CD4-positive, alpha-beta T cell treated with Interleukin-6 for 4 hours (primary cell): ENCODE data around the gene KCTD8.

Experiments
- DNase-seq: peaks from one replicate; pipeline ENCODE4 v3.0.0-alpha.2; 2020; ENCODE audit warnings: mixed read lengths

The KCTD8 gene

GRCh38 chr4:44448521-44449461 is at the start of gene KCTD8:
Gene KCTD8 (minus strand): TSS chr4:44448809.
- peak; percentile 33 for DNase-seq

- no peak for DNase-seq
Measured at GRCh38 chr4:44494810-44495701, 46.4 kb upstream of the KCTD8 start.

GRCh38 chr4:44493924-44494323 is 45.3 kb upstream of the KCTD8 start:
- no peak for DNase-seq

GRCh38 chr4:44487341-44487740 is 38.7 kb upstream of the KCTD8 start:
- no peak for DNase-seq

- DNase-seq, result no peak
Measured at GRCh38 chr4:44479731-44480130, 31.1 kb upstream of the KCTD8 start.

GRCh38 chr4:44462259-44462658 is 13.7 kb upstream of the KCTD8 start:
- no peak for DNase-seq

GRCh38 chr4:44447563-44448504 is 775 bp downstream of the KCTD8 start:
- DNase-seq, result no peak

GRCh38 chr4:44446801-44447562 is 1.6 kb downstream of the KCTD8 start:
- no peak for DNase-seq

GRCh38 chr4:44446191-44446590 is 2.4 kb downstream of the KCTD8 start:
- no peak for DNase-seq

- DNase-seq, result no peak
Measured at GRCh38 chr4:44438687-44439086, 9.9 kb downstream of the KCTD8 start.

- no peak for DNase-seq
Measured at GRCh38 chr4:44434247-44434646, 14.4 kb downstream of the KCTD8 start.

- no peak for DNase-seq
Measured at GRCh38 chr4:44425614-44426208, 22.9 kb downstream of the KCTD8 start.

GRCh38 chr4:44422912-44423311 is 25.7 kb downstream of the KCTD8 start:
- no peak for DNase-seq

GRCh38 chr4:44421330-44422065 is 27.1 kb downstream of the KCTD8 start:
- DNase-seq, result no peak

- DNase-seq, result no peak
Measured at GRCh38 chr4:44415251-44415650, 33.4 kb downstream of the KCTD8 start.

GRCh38 chr4:44368413-44369167 is 80.0 kb downstream of the KCTD8 start:
- DNase-seq, result no peak

- DNase-seq, result no peak
Measured at GRCh38 chr4:44354172-44354571, 94.4 kb downstream of the KCTD8 start.

- DNase-seq, result no peak
Measured at GRCh38 chr4:44351069-44351468, 97.5 kb downstream of the KCTD8 start.

GRCh38 chr4:44342800-44343199 is 105.8 kb downstream of the KCTD8 start:
- DNase-seq, result no peak

GRCh38 chr4:44326741-44327140 is 121.9 kb downstream of the KCTD8 start:
- no peak for DNase-seq
